ENCODE data around the gene BAZ2A. TPM values are rescaled to one million over a fixed set of nuclear protein-coding genes. Genes with fewer than 3 reads are reported as not detected.
A peak's percentile ranks its signal among the peaks of the same experiment; 100 is the strongest.

The BAZ2A gene
- total RNA-seq, 6 donors from 2014 or later: 74.5 to 245 (median 95.5) TPM

GRCh38 chr12:56616925-56617324 lies 13.2 kb downstream of the BAZ2A start:
- no peak for TF ChIP-seq POLR2AphosphoS5 (IDR thresholded peaks at IDR 0.05)
- no peak for TF ChIP-seq POLR2A (IDR thresholded peaks at IDR 0.05)
- TF ChIP-seq, protein P1, sequence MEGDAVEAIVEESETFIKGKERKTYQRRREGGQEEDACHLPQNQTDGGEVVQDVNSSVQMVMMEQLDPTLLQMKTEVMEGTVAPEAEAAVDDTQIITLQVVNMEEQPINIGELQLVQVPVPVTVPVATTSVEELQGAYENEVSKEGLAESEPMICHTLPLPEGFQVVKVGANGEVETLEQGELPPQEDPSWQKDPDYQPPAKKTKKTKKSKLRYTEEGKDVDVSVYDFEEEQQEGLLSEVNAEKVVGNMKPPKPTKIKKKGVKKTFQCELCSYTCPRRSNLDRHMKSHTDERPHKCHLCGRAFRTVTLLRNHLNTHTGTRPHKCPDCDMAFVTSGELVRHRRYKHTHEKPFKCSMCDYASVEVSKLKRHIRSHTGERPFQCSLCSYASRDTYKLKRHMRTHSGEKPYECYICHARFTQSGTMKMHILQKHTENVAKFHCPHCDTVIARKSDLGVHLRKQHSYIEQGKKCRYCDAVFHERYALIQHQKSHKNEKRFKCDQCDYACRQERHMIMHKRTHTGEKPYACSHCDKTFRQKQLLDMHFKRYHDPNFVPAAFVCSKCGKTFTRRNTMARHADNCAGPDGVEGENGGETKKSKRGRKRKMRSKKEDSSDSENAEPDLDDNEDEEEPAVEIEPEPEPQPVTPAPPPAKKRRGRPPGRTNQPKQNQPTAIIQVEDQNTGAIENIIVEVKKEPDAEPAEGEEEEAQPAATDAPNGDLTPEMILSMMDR (IDR thresholded peaks at IDR 0.05): no peak
- TF ChIP-seq EP300 (IDR thresholded peaks at IDR 0.05): no peak
- no peak for ATAC-seq (ENCODE audit: low FRiP score in 2 of 2)
- DNase-seq: no peak
- H3K27ac ChIP-seq: no peak overlapping the region
- peaks cover 0 to 21% (median 5%) of the 10 kb centered on the region in 4 donors for H3K4me1 ChIP-seq
- H3K4me3 ChIP-seq: no peak overlapping the region
- H3K36me3 ChIP-seq: peaks cover 41 to 99% (median 70%) of the 10 kb centered on the region in 4 donors
- no peaks in the 10 kb centered on the region for H3K9me3 ChIP-seq
- no peaks in the 10 kb centered on the region for H3K27me3 ChIP-seq

GRCh38 chr12:56616244-56616643 lies 13.9 kb downstream of the BAZ2A start:
- H3K4me3 ChIP-seq: no peak overlapping the region
- no peaks in the 10 kb centered on the region for H3K9me3 ChIP-seq
- DNase-seq (no peak), ATAC-seq (ENCODE audit: low FRiP score in 2 of 2) (no peak)
- H3K36me3 ChIP-seq: peaks cover 47 to 99% (median 72%) of the 10 kb centered on the region in 4 donors
- no peak overlapping the region for H3K27ac ChIP-seq
- TF ChIP-seq POLR2AphosphoS5 (IDR thresholded peaks at IDR 0.05): no peak
- no peaks in the 10 kb centered on the region for H3K27me3 ChIP-seq
- 97 to 98% methylated on average over 3 of the region's 3 CpGs for WGBS, 2 donors
- peaks cover 0 to 21% (median 5%) of the 10 kb centered on the region in 4 donors for H3K4me1 ChIP-seq

- Histone ChIP-seq H3K4me3 (no peak overlapping the region), H3K27ac (no peak overlapping the region), H3K9me3 (no peaks in the 10 kb centered on the region), H3K4me1 (peaks cover 0 to 14% (median 1%) of the 10 kb centered on the region in 4 donors), H3K27me3 (no peaks in the 10 kb centered on the region), H3K36me3 (peaks cover 63 to 100% (median 82%) of the 10 kb centered on the region in 4 donors)
- ATAC-seq (ENCODE audit: low FRiP score in 2 of 2) (no peak), DNase-seq (no peak)
- 79 to 91% methylated on average over 8 of the region's 8 CpGs for WGBS, 2 donors
- TF ChIP-seq POLR2A (IDR thresholded peaks at IDR 0.05): no peak
- no peak for TF ChIP-seq POLR2AphosphoS5 (IDR thresholded peaks at IDR 0.05)
- no peak for TF ChIP-seq EP300 (IDR thresholded peaks at IDR 0.05)
- TF ChIP-seq, protein P1 (IDR thresholded peaks at IDR 0.05): no peak
Observed at GRCh38 chr12:56614627-56615026, 15.5 kb downstream of the BAZ2A start.

- Histone ChIP-seq H3K9me3 (no peaks in the 10 kb centered on the region), H3K4me1 (peaks cover 6 to 35% (median 23%) of the 10 kb centered on the region in 4 donors), H3K27me3 (no peaks in the 10 kb centered on the region), H3K27ac (no peak overlapping the region), H3K4me3 (no peak overlapping the region), H3K36me3 (peaks cover 78 to 100% (median 98%) of the 10 kb centered on the region in 4 donors)
- DNase-seq: no peak
- no peak for ATAC-seq (ENCODE audit: low FRiP score in 2 of 2)
- TF ChIP-seq POLR2A (IDR thresholded peaks at IDR 0.05) (no peak), EP300 (IDR thresholded peaks at IDR 0.05) (no peak)
- TF ChIP-seq, protein P1 (IDR thresholded peaks at IDR 0.05): no peak
- WGBS, 2 donors: 93 to 100% methylated on average over 3 of the region's 3 CpGs
Observed at GRCh38 chr12:56604355-56604754, 25.8 kb downstream of the BAZ2A start.

DNA sequence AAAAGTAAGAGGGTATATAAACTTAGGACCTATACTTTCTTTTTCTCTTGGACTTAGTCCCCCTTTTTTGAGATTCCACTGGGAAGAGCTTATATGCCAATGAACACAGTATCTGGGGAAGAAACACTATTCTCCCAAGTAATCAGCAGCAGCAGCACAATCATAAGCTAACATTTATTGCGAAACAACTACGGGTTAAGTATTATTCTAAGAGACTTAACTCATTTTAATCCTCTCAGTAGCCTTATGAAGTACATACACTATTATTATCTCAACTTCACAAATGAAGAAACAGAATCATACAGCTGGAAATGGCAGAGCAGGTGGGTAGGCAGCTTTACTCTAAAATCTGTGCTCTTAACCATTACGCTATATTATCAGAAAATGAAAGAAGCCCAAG lies 27.9 kb downstream of the BAZ2A start:
- Histone ChIP-seq H3K36me3 (peaks cover 81 to 100% (median 95%) of the 10 kb centered on the region in 4 donors), H3K27me3 (no peaks in the 10 kb centered on the region), H3K9me3 (no peaks in the 10 kb centered on the region), H3K4me1 (peaks cover 6 to 36% (median 23%) of the 10 kb centered on the region in 4 donors), H3K4me3 (no peak overlapping the region), H3K27ac (peak overlapping the region in 2 of 4 donors; percentile 35 to 71)
- WGBS, 2 donors: 63% methylated on average over 3 of the region's 3 CpGs
- ATAC-seq (ENCODE audit: low FRiP score in 2 of 2): no peak
- no peak for DNase-seq
- TF ChIP-seq EP300 (IDR thresholded peaks at IDR 0.05) (no peak), POLR2A (IDR thresholded peaks at IDR 0.05) (no peak), POLR2AphosphoS5 (IDR thresholded peaks at IDR 0.05) (no peak)
- TF ChIP-seq, protein P1 (IDR thresholded peaks at IDR 0.05): no peak
